Gastroesophageal sphincter (tissue), 3 donors: ENCODE measurements around the gene CKAP4.

Experiments used
- CTCF ChIP-seq, 4 experiments: fragments of 200-600 bp in 2 of 4; fragments of 450-650 bp in 2 of 4; sonication (generic) in 1 of 4; IDR thresholded peaks; one replicate each; pipeline ENCODE4 v1.5.1; 2017 to 2019; ENCODE audit warnings: antibody characterized with exemption in 4 of 4, mild to moderate bottlenecking in 2 of 4, moderate library complexity in 2 of 4
- EP300 ChIP-seq: sonication (generic); formaldehyde crosslinking; IDR thresholded peaks from one replicate; pipeline ENCODE4 v1.6.1; 2017; ENCODE audit warnings: antibody characterized with exemption, mild to moderate bottlenecking

GRCh38 chr12:106219043-106219442, 28.8 kb downstream of the CKAP4 start:
- TF ChIP-seq CTCF (IDR thresholded peaks at IDR 0.05) = no peak
- TF ChIP-seq EP300 = no peak
